Measurements from ENCODE around the gene FAM219A. TPM values are rescaled to one million over a fixed set of nuclear protein-coding genes. Genes with fewer than 3 reads are reported as not detected.

Gene FAM219A
- total RNA-seq, 6 donors from 2014 or later = 10.0 to 33.0 (median 15.2) TPM

DNA sequence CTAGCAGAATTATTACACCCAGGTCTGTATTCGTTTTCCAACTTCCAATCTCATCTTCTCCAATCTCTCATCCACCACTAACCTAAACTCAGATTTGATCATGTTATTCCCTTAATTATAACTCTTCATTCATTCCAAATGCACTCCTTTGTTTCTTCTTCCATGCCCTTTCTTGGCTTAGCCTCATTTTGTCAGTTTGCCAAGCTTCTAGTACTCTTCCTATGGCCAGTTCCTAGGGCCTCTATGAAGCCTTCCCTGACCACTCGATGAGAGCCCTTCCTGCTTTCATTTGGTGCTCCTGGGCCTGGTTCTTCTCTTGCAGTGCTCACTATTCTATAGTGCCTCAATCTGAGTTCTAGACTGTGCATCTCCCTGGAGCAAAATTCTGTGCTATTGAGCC lies 5.8 kb downstream of the FAM219A start:
- no peaks in the 10 kb centered on the region for H3K27me3 ChIP-seq
- DNase-seq = no peak
- H3K9me3 ChIP-seq = no peaks in the 10 kb centered on the region

DNA sequence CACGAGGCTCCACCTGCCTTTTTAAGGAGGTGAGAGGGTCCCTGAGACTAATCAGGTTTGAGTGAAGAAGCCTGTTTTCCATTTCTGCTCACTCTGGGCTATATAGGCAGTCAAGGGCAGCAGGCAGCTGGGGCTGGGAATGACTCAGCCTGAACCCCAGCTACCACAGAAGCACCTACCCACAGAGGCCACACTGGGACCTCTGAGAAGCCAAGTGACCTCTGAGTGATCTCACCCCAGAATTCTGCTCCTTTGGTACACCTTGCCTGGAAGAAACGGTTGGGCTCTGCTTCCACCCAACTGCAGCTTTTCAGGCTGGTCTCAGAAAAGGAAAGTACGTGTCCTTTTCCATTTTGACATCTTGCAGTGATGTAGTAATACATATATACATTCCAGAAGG lies 6.8 kb downstream of the FAM219A start:
- no peak for DNase-seq
- no peak for ATAC-seq (ENCODE audit: low FRiP score in 2 of 2)
- 64 to 71% methylated on average over 3 of the region's 3 CpGs for WGBS, 2 donors
- Histone ChIP-seq H3K27ac (peak overlapping the region in 3 of 4 donors; percentile 4 to 59 (median 13)), H3K9me3 (no peaks in the 10 kb centered on the region), H3K4me3 (no peak overlapping the region), H3K27me3 (no peaks in the 10 kb centered on the region), H3K4me1 (peaks cover 8 to 45% (median 37%) of the 10 kb centered on the region in 4 donors), H3K36me3 (no peaks in the 10 kb centered on the region)
- TF ChIP-seq POLR2AphosphoS5 (IDR thresholded peaks at IDR 0.05) (no peak), POLR2A (IDR thresholded peaks at IDR 0.05) (no peak)

More for the DNA sequence above, 5.8 kb downstream of the FAM219A start:
- no peak for ATAC-seq (ENCODE audit: low FRiP score in 2 of 2)
- Histone ChIP-seq H3K4me3 (no peak overlapping the region), H3K4me1 (peaks cover 18 to 56% (median 47%) of the 10 kb centered on the region in 4 donors), H3K27ac (no peak overlapping the region), H3K36me3 (no peaks in the 10 kb centered on the region)
- TF ChIP-seq POLR2A (IDR thresholded peaks at IDR 0.05) (no peak), EP300 (IDR thresholded peaks at IDR 0.05) (no peak), POLR2AphosphoS5 (IDR thresholded peaks at IDR 0.05) (no peak)
- TF ChIP-seq, protein P1, sequence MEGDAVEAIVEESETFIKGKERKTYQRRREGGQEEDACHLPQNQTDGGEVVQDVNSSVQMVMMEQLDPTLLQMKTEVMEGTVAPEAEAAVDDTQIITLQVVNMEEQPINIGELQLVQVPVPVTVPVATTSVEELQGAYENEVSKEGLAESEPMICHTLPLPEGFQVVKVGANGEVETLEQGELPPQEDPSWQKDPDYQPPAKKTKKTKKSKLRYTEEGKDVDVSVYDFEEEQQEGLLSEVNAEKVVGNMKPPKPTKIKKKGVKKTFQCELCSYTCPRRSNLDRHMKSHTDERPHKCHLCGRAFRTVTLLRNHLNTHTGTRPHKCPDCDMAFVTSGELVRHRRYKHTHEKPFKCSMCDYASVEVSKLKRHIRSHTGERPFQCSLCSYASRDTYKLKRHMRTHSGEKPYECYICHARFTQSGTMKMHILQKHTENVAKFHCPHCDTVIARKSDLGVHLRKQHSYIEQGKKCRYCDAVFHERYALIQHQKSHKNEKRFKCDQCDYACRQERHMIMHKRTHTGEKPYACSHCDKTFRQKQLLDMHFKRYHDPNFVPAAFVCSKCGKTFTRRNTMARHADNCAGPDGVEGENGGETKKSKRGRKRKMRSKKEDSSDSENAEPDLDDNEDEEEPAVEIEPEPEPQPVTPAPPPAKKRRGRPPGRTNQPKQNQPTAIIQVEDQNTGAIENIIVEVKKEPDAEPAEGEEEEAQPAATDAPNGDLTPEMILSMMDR (IDR thresholded peaks at IDR 0.05) = no peak
- 67 to 73% methylated on average over 2 of the region's 2 CpGs for WGBS, 2 donors

DNA sequence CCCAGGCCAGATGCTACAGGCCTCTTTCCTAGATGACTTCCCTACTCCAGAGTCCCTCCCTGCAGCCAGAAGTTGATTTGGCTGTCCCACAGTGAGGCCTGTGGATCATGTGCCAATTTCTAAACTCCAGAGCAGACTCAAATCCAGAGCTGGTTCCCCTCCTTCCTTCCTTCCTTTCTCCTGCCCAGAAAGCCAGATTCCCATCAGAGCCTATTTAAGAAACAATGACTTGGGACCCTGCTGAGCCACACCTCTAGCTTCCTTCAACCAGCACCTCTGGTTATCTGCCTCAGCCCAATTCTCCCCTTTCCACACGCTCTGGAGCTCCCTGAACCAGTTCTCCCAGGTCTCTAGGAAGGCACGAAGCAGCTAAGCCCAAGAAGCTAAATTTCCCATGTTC lies 7.2 kb downstream of the FAM219A start:
- DNase-seq (no peak), ATAC-seq (ENCODE audit: low FRiP score in 2 of 2) (no peak)
- Histone ChIP-seq H3K4me3 (no peak overlapping the region), H3K27me3 (no peaks in the 10 kb centered on the region), H3K27ac (peak overlapping the region in 3 of 4 donors; percentile 4 to 59 (median 13)), H3K9me3 (no peaks in the 10 kb centered on the region), H3K36me3 (no peaks in the 10 kb centered on the region), H3K4me1 (peaks cover 8 to 42% (median 34%) of the 10 kb centered on the region in 4 donors)
- 62 to 86% methylated on average over 2 of the region's 2 CpGs for WGBS, 2 donors
- TF ChIP-seq EP300 (IDR thresholded peaks at IDR 0.05) = no peak
- TF ChIP-seq, protein P1 (IDR thresholded peaks at IDR 0.05) = no peak
- no peak for TF ChIP-seq POLR2A (IDR thresholded peaks at IDR 0.05)

DNA sequence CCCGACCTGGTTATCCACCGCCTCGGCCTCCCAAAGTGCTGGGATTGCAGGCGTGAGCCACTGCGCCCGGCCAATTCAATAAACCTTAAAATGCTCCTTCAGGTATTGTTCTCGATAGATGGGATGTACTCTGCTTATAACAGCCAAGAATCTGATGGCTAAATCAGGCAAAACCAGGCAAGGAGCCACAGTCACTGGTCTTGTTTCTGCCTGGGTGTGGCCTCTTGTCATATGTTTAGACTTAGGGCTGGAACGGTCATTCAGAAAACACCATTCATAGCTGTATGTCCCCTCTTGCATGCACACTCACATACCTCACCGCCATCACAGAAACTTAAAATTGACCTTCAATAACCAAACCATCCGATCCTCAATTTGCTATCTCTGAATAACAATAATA lies 7.7 kb downstream of the FAM219A start:
- no peak overlapping the region for H3K4me3 ChIP-seq
- 81 to 84% methylated on average over 10 of the region's 10 CpGs for WGBS, 2 donors
- no peaks in the 10 kb centered on the region for H3K36me3 ChIP-seq
- H3K27me3 ChIP-seq = no peaks in the 10 kb centered on the region
- no peaks in the 10 kb centered on the region for H3K9me3 ChIP-seq
- H3K27ac ChIP-seq = peak overlapping the region in 1 of 4 donors; percentile 59
- peaks cover 8 to 42% (median 31%) of the 10 kb centered on the region in 4 donors for H3K4me1 ChIP-seq
- ATAC-seq (ENCODE audit: low FRiP score in 2 of 2) = no peak
- TF ChIP-seq POLR2A (IDR thresholded peaks at IDR 0.05) = no peak
- TF ChIP-seq, protein P1 (IDR thresholded peaks at IDR 0.05) = no peak
- TF ChIP-seq EP300 (IDR thresholded peaks at IDR 0.05) = no peak
- no peak for TF ChIP-seq POLR2AphosphoS5 (IDR thresholded peaks at IDR 0.05)
- no peak for DNase-seq

DNA sequence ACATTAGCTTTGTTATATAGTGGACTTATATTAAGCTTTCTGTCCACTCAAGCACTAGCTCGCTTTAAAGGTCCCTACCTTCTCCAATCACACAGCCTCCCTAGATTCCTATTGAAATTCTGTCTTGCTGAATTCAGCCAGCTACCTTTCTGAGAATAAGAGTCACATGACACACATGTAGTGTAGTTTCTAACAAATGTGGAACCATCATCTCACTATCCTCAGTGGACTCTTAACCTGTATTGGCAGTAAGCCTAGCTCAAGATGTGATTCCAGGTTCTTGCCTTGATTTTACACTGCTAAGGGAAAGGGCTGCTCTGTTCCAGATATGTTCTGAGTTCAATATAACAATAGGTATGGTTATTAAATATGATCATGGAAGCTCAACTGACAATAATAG lies 11.4 kb downstream of the FAM219A start:
- no peak for TF ChIP-seq POLR2AphosphoS5 (IDR thresholded peaks at IDR 0.05)
- TF ChIP-seq, protein P1 (IDR thresholded peaks at IDR 0.05) = no peak
- no peak for TF ChIP-seq EP300 (IDR thresholded peaks at IDR 0.05)
- TF ChIP-seq POLR2A (IDR thresholded peaks at IDR 0.05) = no peak
- no peak overlapping the region for H3K4me3 ChIP-seq
- ATAC-seq (ENCODE audit: low FRiP score in 2 of 2) = no peak
- H3K4me1 ChIP-seq = peaks cover 8 to 21% (median 18%) of the 10 kb centered on the region in 4 donors
- no peak for DNase-seq
- H3K36me3 ChIP-seq = no peaks in the 10 kb centered on the region
- no peaks in the 10 kb centered on the region for H3K27me3 ChIP-seq
- H3K9me3 ChIP-seq = no peaks in the 10 kb centered on the region
- H3K27ac ChIP-seq = no peak overlapping the region
- 100% methylated on average over 1 of the region's 1 CpG for WGBS, 2 donors

Data from upper lobe of left lung (tissue), 6 donors.